Measurements from ENCODE around the gene AFAP1L2.

- TF ChIP-seq MAX (IDR thresholded peaks at IDR 0.05), result no peak
- TF ChIP-seq CREB1 (IDR thresholded peaks at IDR 0.05; ENCODE audit: low read depth), result no peak
Observed at GRCh38 chr10:114437473-114438292, 33.4 kb upstream of the AFAP1L2 start.
